SK-N-SH treated with all-trans-retinoic acid at 6 μM for 48 hours (cell line): Measurements from ENCODE around the gene TKTL1.

Source experiments
- ARNTL ChIP-seq: fragments of 450-650 bp; formaldehyde crosslinking; IDR thresholded peaks from 2 replicates; pipeline ENCODE4 v1.5.0; 2020; ENCODE audit warnings: low read depth, mild to moderate bottlenecking, moderate library complexity, borderline replicate concordance
- BACH2 ChIP-seq: fragments of 250-450 bp; sonication (Bioruptor Pico); IDR thresholded peaks from 2 replicates; pipeline ENCODE4 v1.9.0; 2021; ENCODE audit warnings: mild to moderate bottlenecking, borderline replicate concordance
- CSDC2 ChIP-seq: fragments of 250-450 bp; sonication (Bioruptor Pico); IDR thresholded peaks from 2 replicates; pipeline ENCODE4 v1.5.0; 2020; ENCODE audit warnings: mild to moderate bottlenecking, moderate library complexity
- GLIS3 ChIP-seq: fragments of 250-450 bp; sonication (Bioruptor Pico); IDR thresholded peaks from 2 replicates; pipeline ENCODE4 v1.5.0; 2020; ENCODE audit warnings: mild to moderate bottlenecking, moderate library complexity
- PPARA ChIP-seq: fragments of 250-450 bp; sonication (Bioruptor Pico); IDR thresholded peaks from 2 replicates; pipeline ENCODE4 v1.5.0; 2020; ENCODE audit warnings: mild to moderate bottlenecking, borderline replicate concordance
- SNAI2 ChIP-seq: fragments of 250-450 bp; sonication (Bioruptor Pico); IDR thresholded peaks from 2 replicates; pipeline ENCODE4 v1.5.0; 2020; ENCODE audit warnings: mild to moderate bottlenecking, moderate library complexity
- TOX ChIP-seq: fragments of 250-450 bp; sonication (Bioruptor Pico); IDR thresholded peaks from 2 replicates; pipeline ENCODE4 v1.8.0; 2021; ENCODE audit warnings: mild to moderate bottlenecking, moderate library complexity, borderline replicate concordance
- ZFP30 ChIP-seq: fragments of 450-650 bp; formaldehyde crosslinking; IDR thresholded peaks from 2 replicates; pipeline ENCODE4 v1.5.0; 2022; ENCODE audit warnings: mild to moderate bottlenecking, moderate library complexity
- TF ChIP-seq, protein P1 (sequence below): fragments of 250-450 bp; sonication (Bioruptor Pico); IDR thresholded peaks from 2 replicates; pipeline ENCODE4 v1.5.1; 2020; ENCODE audit warnings: low read depth, mild to moderate bottlenecking, moderate library complexity
- TF ChIP-seq, protein P2 (sequence below): fragments of 250-450 bp; sonication (Bioruptor Pico); IDR thresholded peaks from 2 replicates; pipeline ENCODE4 v1.8.0; 2020; ENCODE audit warnings: mild to moderate bottlenecking, moderate library complexity, borderline replicate concordance
- TF ChIP-seq, protein P3 (sequence below): fragments of 250-450 bp; sonication (Bioruptor Pico); IDR thresholded peaks from 2 replicates; pipeline ENCODE4 v1.5.1; 2021; ENCODE audit warnings: mild to moderate bottlenecking, moderate library complexity

DNA sequence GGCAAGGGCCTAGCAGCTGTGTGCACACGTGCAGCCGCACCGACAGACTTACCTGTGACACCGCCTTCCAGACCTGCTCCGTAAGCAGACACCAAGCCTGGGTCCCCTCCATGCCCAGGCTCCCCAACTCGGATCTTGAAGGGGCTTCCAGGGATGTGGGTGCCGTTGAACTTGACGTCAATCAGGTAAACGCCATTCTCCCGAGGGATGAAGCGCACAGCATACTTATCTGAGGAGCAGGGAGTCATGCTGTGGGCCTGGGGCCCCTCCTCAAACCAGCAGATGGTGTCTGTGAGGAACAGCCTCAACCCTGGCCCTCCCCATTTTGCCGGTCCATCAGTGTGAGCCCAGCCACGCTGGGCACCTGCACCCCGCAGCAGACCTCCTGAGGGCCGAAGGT is 54.4 kb downstream of the TKTL1 start:
- TF ChIP-seq, protein P1, sequence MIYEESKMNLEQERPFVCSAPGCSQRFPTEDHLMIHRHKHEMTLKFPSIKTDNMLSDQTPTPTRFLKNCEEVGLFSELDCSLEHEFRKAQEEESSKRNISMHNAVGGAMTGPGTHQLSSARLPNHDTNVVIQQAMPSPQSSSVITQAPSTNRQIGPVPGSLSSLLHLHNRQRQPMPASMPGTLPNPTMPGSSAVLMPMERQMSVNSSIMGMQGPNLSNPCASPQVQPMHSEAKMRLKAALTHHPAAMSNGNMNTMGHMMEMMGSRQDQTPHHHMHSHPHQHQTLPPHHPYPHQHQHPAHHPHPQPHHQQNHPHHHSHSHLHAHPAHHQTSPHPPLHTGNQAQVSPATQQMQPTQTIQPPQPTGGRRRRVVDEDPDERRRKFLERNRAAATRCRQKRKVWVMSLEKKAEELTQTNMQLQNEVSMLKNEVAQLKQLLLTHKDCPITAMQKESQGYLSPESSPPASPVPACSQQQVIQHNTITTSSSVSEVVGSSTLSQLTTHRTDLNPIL (CRISPR knock-in tag): no peak
- TF ChIP-seq GLIS3 (CRISPR knock-in tag): no peak
- TF ChIP-seq, protein P2, sequence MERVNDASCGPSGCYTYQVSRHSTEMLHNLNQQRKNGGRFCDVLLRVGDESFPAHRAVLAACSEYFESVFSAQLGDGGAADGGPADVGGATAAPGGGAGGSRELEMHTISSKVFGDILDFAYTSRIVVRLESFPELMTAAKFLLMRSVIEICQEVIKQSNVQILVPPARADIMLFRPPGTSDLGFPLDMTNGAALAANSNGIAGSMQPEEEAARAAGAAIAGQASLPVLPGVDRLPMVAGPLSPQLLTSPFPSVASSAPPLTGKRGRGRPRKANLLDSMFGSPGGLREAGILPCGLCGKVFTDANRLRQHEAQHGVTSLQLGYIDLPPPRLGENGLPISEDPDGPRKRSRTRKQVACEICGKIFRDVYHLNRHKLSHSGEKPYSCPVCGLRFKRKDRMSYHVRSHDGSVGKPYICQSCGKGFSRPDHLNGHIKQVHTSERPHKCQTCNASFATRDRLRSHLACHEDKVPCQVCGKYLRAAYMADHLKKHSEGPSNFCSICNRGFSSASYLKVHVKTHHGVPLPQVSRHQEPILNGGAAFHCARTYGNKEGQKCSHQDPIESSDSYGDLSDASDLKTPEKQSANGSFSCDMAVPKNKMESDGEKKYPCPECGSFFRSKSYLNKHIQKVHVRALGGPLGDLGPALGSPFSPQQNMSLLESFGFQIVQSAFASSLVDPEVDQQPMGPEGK (CRISPR knock-in tag): no peak
- TF ChIP-seq, protein P3, sequence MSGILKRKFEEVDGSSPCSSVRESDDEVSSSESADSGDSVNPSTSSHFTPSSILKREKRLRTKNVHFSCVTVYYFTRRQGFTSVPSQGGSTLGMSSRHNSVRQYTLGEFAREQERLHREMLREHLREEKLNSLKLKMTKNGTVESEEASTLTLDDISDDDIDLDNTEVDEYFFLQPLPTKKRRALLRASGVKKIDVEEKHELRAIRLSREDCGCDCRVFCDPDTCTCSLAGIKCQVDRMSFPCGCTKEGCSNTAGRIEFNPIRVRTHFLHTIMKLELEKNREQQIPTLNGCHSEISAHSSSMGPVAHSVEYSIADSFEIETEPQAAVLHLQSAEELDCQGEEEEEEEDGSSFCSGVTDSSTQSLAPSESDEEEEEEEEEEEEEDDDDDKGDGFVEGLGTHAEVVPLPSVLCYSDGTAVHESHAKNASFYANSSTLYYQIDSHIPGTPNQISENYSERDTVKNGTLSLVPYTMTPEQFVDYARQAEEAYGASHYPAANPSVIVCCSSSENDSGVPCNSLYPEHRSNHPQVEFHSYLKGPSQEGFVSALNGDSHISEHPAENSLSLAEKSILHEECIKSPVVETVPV (CRISPR knock-in tag): no peak
- TF ChIP-seq ARNTL (CRISPR knock-in tag): no peak
- no peak for TF ChIP-seq ZFP30 (CRISPR knock-in tag)
- no peak for TF ChIP-seq SNAI2 (CRISPR knock-in tag)
- no peak for TF ChIP-seq BACH2
- TF ChIP-seq PPARA (CRISPR knock-in tag): no peak
- TF ChIP-seq CSDC2: no peak
- no peak for TF ChIP-seq TOX (CRISPR knock-in tag)
